HS-27A (cell line): ENCODE data around the gene TBC1D3D.
"Not testable (repeated sequence)": the region's sequence is repeated elsewhere in the genome, so short reads cannot be mapped to it uniquely, and the experiment has no call there.

Experiments
- DNase-seq: peaks from one replicate; pipeline ENCODE4 v3.0.0-alpha.2; 2012; ENCODE audit warnings: low read depth, missing footprints

TBC1D3D gene

DNA sequence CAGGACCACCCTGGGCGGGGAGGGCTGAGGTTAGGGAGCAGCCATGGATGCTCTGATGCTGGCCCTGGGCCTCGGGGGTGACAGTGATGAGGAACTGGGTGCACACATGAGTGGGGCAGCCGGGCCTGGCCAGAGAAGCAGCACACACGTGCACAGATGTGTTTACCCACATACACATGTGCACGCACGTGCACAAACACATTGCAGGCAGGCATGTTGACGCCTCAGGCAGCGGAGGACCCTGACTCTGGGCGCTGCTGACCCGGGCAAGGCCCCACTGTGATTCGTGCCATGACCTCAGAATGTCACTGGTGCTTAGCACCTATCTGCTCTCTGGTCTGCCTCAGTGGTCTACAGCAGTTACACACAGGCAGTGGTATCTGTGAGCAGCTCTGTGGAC, at the start of gene TBC1D3D:
TBC1D3D (plus strand) TSS at position 301 of the 400 bp plus-strand sequence. CDS start 1,585 bp downstream, outside the sequence.
- DNase-seq = not testable (repeated sequence)

DNA sequence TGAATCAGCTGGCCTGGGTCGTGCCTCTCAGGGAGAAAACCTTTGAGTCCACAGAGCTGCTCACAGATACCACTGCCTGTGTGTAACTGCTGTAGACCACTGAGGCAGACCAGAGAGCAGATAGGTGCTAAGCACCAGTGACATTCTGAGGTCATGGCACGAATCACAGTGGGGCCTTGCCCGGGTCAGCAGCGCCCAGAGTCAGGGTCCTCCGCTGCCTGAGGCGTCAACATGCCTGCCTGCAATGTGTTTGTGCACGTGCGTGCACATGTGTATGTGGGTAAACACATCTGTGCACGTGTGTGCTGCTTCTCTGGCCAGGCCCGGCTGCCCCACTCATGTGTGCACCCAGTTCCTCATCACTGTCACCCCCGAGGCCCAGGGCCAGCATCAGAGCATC, 14.8 kb upstream of the TBC1D3D start, which contains the start of gene TBC1D3L:
TBC1D3L (minus strand) TSS at position 101 of the 400 bp plus-strand sequence. CDS start 1,540 bp downstream, outside the sequence.
- DNase-seq = not testable (repeated sequence)
